Mesenchymal stem cell (in vitro differentiated cells and primary cell): Measurements from ENCODE around the gene KCNQ5.

Experiments used
- DNase-seq: peaks from one replicate; pipeline ENCODE4 v3.0.0-alpha.2; 2013
- H2AFZ ChIP-seq: one replicate; pipeline ENCODE4 v1.6.1; 2013; ENCODE audit warnings: low read depth, mild to moderate bottlenecking, control low read depth, inconsistent platforms, low read length, moderate library complexity
- H2AK5ac ChIP-seq: 2 replicates; pipeline ENCODE4 v1.6.1; 2013; ENCODE audit warnings: low read length, moderate library complexity, mild to moderate bottlenecking, inconsistent platforms; ENCODE audit not compliant: severe bottlenecking
- H2BK120ac ChIP-seq: one replicate; pipeline ENCODE4 v1.6.1; 2013; ENCODE audit warnings: low read depth, mild to moderate bottlenecking, inconsistent platforms, low read length, moderate library complexity
- H2BK12ac ChIP-seq, 2 experiments: one replicate each; pipeline ENCODE4 v1.6.1; 2013; ENCODE audit warnings: inconsistent platforms in 2 of 2, low read length in 2 of 2, mild to moderate bottlenecking in 2 of 2, moderate library complexity in 2 of 2, control low read depth in 1 of 2
- H2BK15ac ChIP-seq: one replicate; pipeline ENCODE4 v1.6.1; 2013; ENCODE audit warnings: mild to moderate bottlenecking, low read depth, inconsistent platforms; ENCODE audit not compliant: poor library complexity, severe bottlenecking
- H2BK5ac ChIP-seq: 2 replicates; pipeline ENCODE4 v1.6.1; 2013; ENCODE audit warnings: low read depth, mild to moderate bottlenecking, low read length, control low read depth, inconsistent platforms; ENCODE audit not compliant: poor library complexity, severe bottlenecking
- H3K14ac ChIP-seq, 2 experiments: one replicate each; pipeline ENCODE4 v1.6.1; 2013; ENCODE audit warnings: inconsistent platforms in 2 of 2, low read length in 2 of 2, control low read depth in 1 of 2, mild to moderate bottlenecking in 1 of 2, moderate library complexity in 1 of 2
- H3K18ac ChIP-seq, 2 experiments: one replicate each; pipeline ENCODE4 v1.6.1; 2013; ENCODE audit warnings: inconsistent platforms in 2 of 2, low read length in 2 of 2, control low read depth in 1 of 2, low read depth in 1 of 2, mild to moderate bottlenecking in 1 of 2
- H3K23ac ChIP-seq, 2 experiments: one replicate each; pipeline ENCODE4 v1.6.1; 2013; ENCODE audit warnings: inconsistent platforms in 2 of 2, low read length in 2 of 2, mild to moderate bottlenecking in 2 of 2, moderate library complexity in 2 of 2, control low read depth in 1 of 2
- H3K27ac ChIP-seq: 2 replicates; pipeline ENCODE4 v1.5.1; 2013; ENCODE audit warnings: mild to moderate bottlenecking, moderate library complexity, low read length, control low read depth, inconsistent platforms; ENCODE audit not compliant: poor library complexity, severe bottlenecking
- H3K27me3 ChIP-seq, 2 experiments: 2 replicates each; pipeline versions ENCODE4 v1.6.1 to v1.7.0; 2013; ENCODE audit warnings: low read length in 2 of 2, mild to moderate bottlenecking in 2 of 2, moderate library complexity in 2 of 2, control low read depth in 1 of 2, inconsistent platforms in 1 of 2; ENCODE audit not compliant: control insufficient read depth in 1 of 2, insufficient read depth in 1 of 2
- H3K36me3 ChIP-seq, 2 experiments: 2 replicates each; pipeline versions ENCODE4 v1.6.1 to v1.7.0; 2013; ENCODE audit warnings: low read length in 2 of 2, control low read depth in 1 of 2, inconsistent platforms in 1 of 2, low read depth in 1 of 2, mild to moderate bottlenecking in 1 of 2; ENCODE audit not compliant: insufficient read depth in 2 of 2, control insufficient read depth in 1 of 2
- H3K4ac ChIP-seq, 2 experiments: one replicate each; pipeline ENCODE4 v1.6.1; 2013; ENCODE audit warnings: inconsistent platforms in 2 of 2, low read length in 2 of 2, mild to moderate bottlenecking in 2 of 2, moderate library complexity in 2 of 2, control low read depth in 1 of 2, low read depth in 1 of 2
- H3K4me1 ChIP-seq: 2 replicates; pipeline ENCODE4 v1.6.1; 2013; ENCODE audit warnings: low read depth, low read length, control low read depth; ENCODE audit not compliant: control insufficient read depth, insufficient read depth
- H3K4me2 ChIP-seq: 2 replicates; pipeline ENCODE4 v1.6.1; 2013; ENCODE audit warnings: low read length, mild to moderate bottlenecking, inconsistent platforms; ENCODE audit not compliant: poor library complexity, severe bottlenecking
- H3K4me3 ChIP-seq, 2 experiments: 2 replicates each; pipeline versions ENCODE4 v1.5.1 to v1.7.0; 2013; ENCODE audit warnings: low read length in 2 of 2, mild to moderate bottlenecking in 2 of 2, control low read depth in 1 of 2, low read depth in 1 of 2; ENCODE audit not compliant: insufficient read depth in 1 of 2
- H3K79me1 ChIP-seq: replicated peaks from 2 replicates; pipeline ENCODE4 v1.6.1; 2013; ENCODE audit warnings: mild to moderate bottlenecking, control low read depth, low read length, inconsistent platforms; ENCODE audit not compliant: poor library complexity, severe bottlenecking
- H3K9ac ChIP-seq: 2 replicates; pipeline ENCODE4 v1.7.0; 2013; ENCODE audit warnings: mild to moderate bottlenecking, low read length, moderate library complexity
- H3K9me3 ChIP-seq: 2 replicates; pipeline ENCODE4 v1.7.0; 2013; ENCODE audit warnings: mild to moderate bottlenecking, low read length; ENCODE audit not compliant: control insufficient read depth
- H4K8ac ChIP-seq: one replicate; pipeline ENCODE4 v1.6.1; 2013; ENCODE audit warnings: inconsistent platforms, mild to moderate bottlenecking, low read length, moderate library complexity
- H4K91ac ChIP-seq: one replicate; pipeline ENCODE4 v1.6.1; 2013; ENCODE audit warnings: mild to moderate bottlenecking, low read length, inconsistent platforms
- WGBS: methylation state at CpG from one replicate; pipeline ENCODE4 v1.1.7; 2013; ENCODE audit warnings: mixed read lengths; 5-methylcytosine and 5-hydroxymethylcytosine counted together

The KCNQ5 gene

DNA sequence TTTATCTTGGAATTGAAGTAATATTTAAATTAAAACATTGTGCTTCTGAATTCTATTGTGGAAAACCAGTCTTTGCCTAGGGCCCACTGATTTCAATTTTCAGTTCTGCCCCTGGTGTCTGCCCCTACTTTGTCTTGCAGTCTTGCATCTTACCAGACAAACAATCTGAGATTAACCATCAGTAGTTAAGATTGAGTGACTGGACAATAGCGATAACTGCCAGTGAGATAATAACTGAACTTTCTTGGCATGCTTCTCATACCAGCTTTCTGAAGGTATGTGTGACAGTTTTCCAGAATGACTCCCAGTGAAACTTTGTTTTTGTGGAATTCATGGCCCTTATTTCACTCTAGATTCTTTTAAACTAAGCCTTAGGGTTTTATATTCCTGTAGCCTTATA is 53.5 kb downstream of the KCNQ5 start:
- whole genome bisulfite sequencing = 100% methylated on average over 1 of the region's 1 CpG
- Histone ChIP-seq H2BK5ac (no peak overlapping the region), H3K23ac (no peak overlapping the region), H3K4me3 (no peak overlapping the region), H3K14ac (no peak overlapping the region), H2AFZ (no peak overlapping the region), H2BK12ac (no peak overlapping the region), H3K79me1 (no peaks in the 10 kb centered on the region), H3K4ac (no peak overlapping the region), H3K27me3 (no peaks in the 10 kb centered on the region), H3K4me1 (no peaks in the 10 kb centered on the region), H3K18ac (no peak overlapping the region), H2BK120ac (no peak overlapping the region), H4K8ac (no peak overlapping the region), H3K4me2 (no peak overlapping the region), H2BK15ac (no peak overlapping the region), H3K9me3 (no peaks in the 10 kb centered on the region), H3K9ac (no peak overlapping the region), H3K27ac (no peak overlapping the region), H2AK5ac (no peak overlapping the region), H3K36me3 (no peaks in the 10 kb centered on the region), H4K91ac (no peak overlapping the region)
- DNase-seq = no peak

GRCh38 chr6:72676995-72677394 is 55.1 kb downstream of the KCNQ5 start:
- Histone ChIP-seq H2BK5ac (no peak overlapping the region), H3K27me3 (no peaks in the 10 kb centered on the region), H2BK12ac (no peak overlapping the region), H2BK120ac (no peak overlapping the region), H3K79me1 (no peaks in the 10 kb centered on the region), H3K23ac (no peak overlapping the region), H3K4me1 (no peaks in the 10 kb centered on the region), H3K9me3 (no peaks in the 10 kb centered on the region), H3K9ac (no peak overlapping the region), H4K8ac (no peak overlapping the region), H2AK5ac (no peak overlapping the region), H3K14ac (no peak overlapping the region), H3K4ac (no peak overlapping the region), H3K4me3 (no peak overlapping the region), H3K18ac (no peak overlapping the region), H2AFZ (no peak overlapping the region), H4K91ac (no peak overlapping the region), H2BK15ac (no peak overlapping the region), H3K27ac (no peak overlapping the region), H3K4me2 (no peak overlapping the region), H3K36me3 (no peaks in the 10 kb centered on the region)
- DNase-seq = no peak
- 88% methylated on average over 3 of the region's 3 CpGs for WGBS

DNA sequence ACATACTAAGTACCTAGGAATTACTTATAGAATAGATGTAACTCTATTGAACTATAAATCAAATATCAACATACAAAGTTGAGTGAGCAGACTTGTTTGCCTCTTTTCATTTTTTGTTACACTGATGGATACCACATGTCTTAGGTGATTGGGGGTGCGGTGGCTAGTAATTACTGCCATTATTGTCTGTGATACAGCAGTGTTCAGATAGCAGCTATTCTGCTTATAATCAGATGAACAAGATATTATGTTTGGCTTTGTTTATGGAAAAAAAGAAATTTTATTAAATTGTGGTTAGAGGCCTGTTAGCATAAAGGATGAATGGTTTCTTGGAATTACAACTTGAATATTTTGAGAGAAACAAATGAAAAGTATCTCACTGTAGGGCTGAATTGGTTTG is 55.9 kb downstream of the KCNQ5 start:
- no peaks in the 10 kb centered on the region for H3K27me3 ChIP-seq
- H2AK5ac ChIP-seq = no peak overlapping the region
- H2AFZ ChIP-seq = no peak overlapping the region
- H3K4me3 ChIP-seq = no peak overlapping the region
- DNase-seq = no peak
- H3K9me3 ChIP-seq = no peaks in the 10 kb centered on the region
- no peak overlapping the region for H3K23ac ChIP-seq
- H2BK5ac ChIP-seq = no peak overlapping the region
- H3K4me1 ChIP-seq = no peaks in the 10 kb centered on the region
- H3K79me1 ChIP-seq = no peaks in the 10 kb centered on the region
- no peak overlapping the region for H2BK12ac ChIP-seq
- WGBS = 100% methylated on average over 1 of the region's 1 CpG
- H2BK120ac ChIP-seq = no peak overlapping the region
- no peak overlapping the region for H3K14ac ChIP-seq
- H3K9ac ChIP-seq = no peak overlapping the region
- H3K18ac ChIP-seq = no peak overlapping the region
- H4K91ac ChIP-seq = no peak overlapping the region
- H3K4ac ChIP-seq = no peak overlapping the region
- no peak overlapping the region for H3K4me2 ChIP-seq
- H2BK15ac ChIP-seq = no peak overlapping the region
- no peaks in the 10 kb centered on the region for H3K36me3 ChIP-seq
- no peak overlapping the region for H3K27ac ChIP-seq
- H4K8ac ChIP-seq = no peak overlapping the region

DNA sequence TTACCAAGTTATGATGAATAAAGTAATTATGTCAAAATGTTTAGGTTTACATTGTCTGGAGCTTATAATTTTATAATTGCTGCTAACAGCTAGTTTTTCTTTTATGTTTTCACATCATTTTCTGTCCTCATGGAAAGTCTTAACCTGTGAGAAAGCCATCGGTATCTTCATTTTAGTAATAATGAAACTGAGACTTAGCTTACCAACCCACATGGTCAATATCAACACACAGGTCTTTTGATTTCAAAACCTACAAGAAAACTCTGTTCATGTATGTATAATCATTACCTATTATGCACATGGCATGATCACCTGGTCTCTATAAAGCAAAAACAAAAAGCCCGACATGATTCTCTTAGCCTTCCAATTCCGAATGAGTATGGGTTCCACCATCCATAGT is 61.9 kb downstream of the KCNQ5 start:
- H3K4me3 ChIP-seq = no peak overlapping the region
- no peak overlapping the region for H4K8ac ChIP-seq
- whole genome bisulfite sequencing = 98% methylated on average over 3 of the region's 3 CpGs
- no peak overlapping the region for H3K27ac ChIP-seq
- H2BK5ac ChIP-seq = no peak overlapping the region
- H3K9ac ChIP-seq = no peak overlapping the region
- H3K79me1 ChIP-seq = no peaks in the 10 kb centered on the region
- no peak for DNase-seq
- no peak overlapping the region for H3K23ac ChIP-seq
- no peaks in the 10 kb centered on the region for H3K4me1 ChIP-seq
- no peak overlapping the region for H2BK15ac ChIP-seq
- no peak overlapping the region for H3K4me2 ChIP-seq
- H2BK120ac ChIP-seq = no peak overlapping the region
- no peak overlapping the region for H4K91ac ChIP-seq
- no peak overlapping the region for H3K4ac ChIP-seq
- no peak overlapping the region for H2BK12ac ChIP-seq
- no peak overlapping the region for H2AK5ac ChIP-seq
- no peak overlapping the region for H3K18ac ChIP-seq
- no peak overlapping the region for H3K14ac ChIP-seq
- no peaks in the 10 kb centered on the region for H3K9me3 ChIP-seq
- H3K36me3 ChIP-seq = no peaks in the 10 kb centered on the region
- H3K27me3 ChIP-seq = no peaks in the 10 kb centered on the region
- no peak overlapping the region for H2AFZ ChIP-seq
